NB4 (cell line): ENCODE measurements around the gene HELZ.

ENCODE experiments used
- DNase-seq: peaks from one replicate; pipeline ENCODE4 v3.0.0; 2010; ENCODE audit warnings: low read depth
- H3K4me3 ChIP-seq: one replicate; pipeline ENCODE4 v1.5.1; 2011; ENCODE audit warnings: mild to moderate bottlenecking, low read depth, low read length, moderate library complexity
- CTCF ChIP-seq: IDR thresholded peaks from one replicate; pipeline ENCODE4 v1.5.1; 2012; ENCODE audit warnings: low read depth, low read length
- MAX ChIP-seq: IDR thresholded peaks from 2 replicates; pipeline ENCODE4 v1.6.1; 2011; ENCODE audit warnings: low read depth, low read length
- MYC ChIP-seq: IDR thresholded peaks from 2 replicates; pipeline ENCODE4 v1.6.1; 2011; ENCODE audit warnings: low read depth, low read length
- POLR2A ChIP-seq: IDR thresholded peaks from 2 replicates; pipeline ENCODE4 v1.6.1; 2011; ENCODE audit warnings: mild to moderate bottlenecking; ENCODE audit not compliant: insufficient read length; ENCODE audit errors: extremely low read depth

The HELZ gene

GRCh38 chr17:67279115-67279514 lies 34.1 kb upstream of the HELZ start:
- DNase-seq, result no peak
- TF ChIP-seq CTCF (no peak), POLR2A (no peak), MYC (no peak), MAX (no peak)
- no peak overlapping the region for H3K4me3 ChIP-seq

GRCh38 chr17:67278363-67278762 lies 33.4 kb upstream of the HELZ start:
- no peak for DNase-seq
- H3K4me3 ChIP-seq, result no peak overlapping the region
- TF ChIP-seq CTCF (no peak), POLR2A (no peak), MAX (no peak), MYC (no peak)

- no peak for DNase-seq
- H3K4me3 ChIP-seq, result no peak overlapping the region
- TF ChIP-seq MYC (no peak), MAX (no peak), CTCF (no peak), POLR2A (no peak)
Observed at GRCh38 chr17:67276075-67276474, 31.1 kb upstream of the HELZ start.

- H3K4me3 ChIP-seq, result no peak overlapping the region
- DNase-seq, result no peak
- no peak for TF ChIP-seq POLR2A
- TF ChIP-seq MYC, result no peak
- no peak for TF ChIP-seq CTCF
- no peak for TF ChIP-seq MAX
Observed at GRCh38 chr17:67274466-67274865, 29.5 kb upstream of the HELZ start.

GRCh38 chr17:67273900-67274299 lies 28.9 kb upstream of the HELZ start:
- DNase-seq, result no peak
- no peak overlapping the region for H3K4me3 ChIP-seq
- TF ChIP-seq MAX, result no peak
- no peak for TF ChIP-seq POLR2A
- no peak for TF ChIP-seq MYC
- no peak for TF ChIP-seq CTCF
